ENCODE results near the gene PMPCA.

PMPCA gene

DNA sequence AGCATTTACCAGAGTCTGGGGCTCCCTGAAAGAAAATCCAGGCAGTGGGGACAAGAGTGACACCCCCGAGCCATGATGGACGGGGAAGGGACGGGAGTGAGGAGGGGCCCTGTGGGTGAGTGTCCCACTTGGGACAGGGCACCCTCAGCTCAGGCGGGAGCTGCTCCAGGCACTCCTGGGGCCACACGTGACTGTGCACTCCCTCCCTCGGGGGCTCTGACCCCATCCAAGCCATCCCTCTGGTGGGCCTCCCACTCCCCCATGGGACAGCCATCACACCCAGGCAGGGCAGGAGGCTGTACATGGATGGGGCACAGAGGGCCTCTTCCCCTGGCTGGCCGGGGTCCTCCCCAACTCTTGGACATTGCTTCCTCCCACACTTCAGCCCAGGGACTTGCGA is 34.0 kb upstream of the PMPCA start:
- H3K4me1 ChIP-seq (ENCODE audit: control insufficient read depth, low read depth, low read length), result no peaks in the 10 kb centered on the region
- no peak overlapping the region for H3K27ac ChIP-seq (ENCODE audit: low read length)
- H3K9me3 ChIP-seq (ENCODE audit: control insufficient read depth, low read depth, low read length), result no peaks in the 10 kb centered on the region
- H3K9ac ChIP-seq (ENCODE audit: low read length), result no peak overlapping the region
- peaks cover 23% of the 10 kb centered on the region for H3K36me3 ChIP-seq (ENCODE audit: control insufficient read depth, low read depth, low read length)
- no peaks in the 10 kb centered on the region for H3K27me3 ChIP-seq (ENCODE audit: control insufficient read depth, insufficient read depth, low read length)
- no peak overlapping the region for H3K4me3 ChIP-seq (ENCODE audit: low read length)

DNA sequence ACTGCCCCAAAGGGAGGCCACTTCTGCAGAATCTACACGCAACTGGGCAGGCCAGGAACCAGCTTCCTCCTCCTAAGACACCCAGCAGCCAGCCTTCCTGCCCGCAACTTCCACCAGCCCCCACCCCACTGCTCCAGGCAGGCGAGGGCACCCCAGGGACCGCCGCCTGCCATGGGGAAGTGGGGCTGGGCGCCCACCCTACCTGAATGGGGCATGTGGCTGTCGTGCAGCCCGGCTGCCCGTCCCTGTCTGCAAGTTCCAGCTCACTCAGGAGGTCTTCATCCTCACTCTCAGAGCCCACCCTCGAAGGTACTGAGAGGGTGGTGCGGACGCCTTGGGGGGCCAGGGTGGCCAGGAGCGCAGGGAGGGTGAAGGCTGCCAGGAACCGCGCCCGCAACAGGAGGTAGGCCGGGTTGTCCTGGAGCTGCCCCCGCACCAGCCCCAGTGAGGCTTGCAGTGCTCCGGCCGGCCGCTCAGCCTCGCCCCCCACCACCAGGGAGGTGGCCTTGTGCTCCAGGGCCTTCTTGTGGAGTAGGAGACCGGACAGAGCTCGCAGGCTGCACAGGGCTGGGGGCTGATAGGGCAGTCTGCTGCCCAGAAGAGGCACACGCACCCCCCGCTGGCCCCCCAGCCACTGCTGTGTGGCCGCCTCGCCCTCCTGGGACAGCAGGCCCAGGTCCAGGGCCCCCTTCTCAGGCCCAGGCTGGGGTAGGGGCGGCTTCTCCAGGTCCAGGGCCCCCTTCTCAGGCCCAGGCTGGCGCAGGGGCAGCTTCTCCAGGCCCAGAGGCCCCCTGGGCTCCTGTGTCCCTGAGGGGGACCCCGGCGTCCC is 32.9 kb upstream of the PMPCA start:
- Histone ChIP-seq H3K27ac (ENCODE audit: low read length) (no peak overlapping the region), H3K27me3 (ENCODE audit: control insufficient read depth, insufficient read depth, low read length) (no peaks in the 10 kb centered on the region), H3K9me3 (ENCODE audit: control insufficient read depth, low read depth, low read length) (no peaks in the 10 kb centered on the region), H3K4me1 (ENCODE audit: control insufficient read depth, low read depth, low read length) (no peaks in the 10 kb centered on the region), H3K9ac (ENCODE audit: low read length) (no peak overlapping the region), H3K36me3 (ENCODE audit: control insufficient read depth, low read depth, low read length) (peaks cover 33% of the 10 kb centered on the region), H3K4me3 (ENCODE audit: low read length) (no peak overlapping the region)

DNA sequence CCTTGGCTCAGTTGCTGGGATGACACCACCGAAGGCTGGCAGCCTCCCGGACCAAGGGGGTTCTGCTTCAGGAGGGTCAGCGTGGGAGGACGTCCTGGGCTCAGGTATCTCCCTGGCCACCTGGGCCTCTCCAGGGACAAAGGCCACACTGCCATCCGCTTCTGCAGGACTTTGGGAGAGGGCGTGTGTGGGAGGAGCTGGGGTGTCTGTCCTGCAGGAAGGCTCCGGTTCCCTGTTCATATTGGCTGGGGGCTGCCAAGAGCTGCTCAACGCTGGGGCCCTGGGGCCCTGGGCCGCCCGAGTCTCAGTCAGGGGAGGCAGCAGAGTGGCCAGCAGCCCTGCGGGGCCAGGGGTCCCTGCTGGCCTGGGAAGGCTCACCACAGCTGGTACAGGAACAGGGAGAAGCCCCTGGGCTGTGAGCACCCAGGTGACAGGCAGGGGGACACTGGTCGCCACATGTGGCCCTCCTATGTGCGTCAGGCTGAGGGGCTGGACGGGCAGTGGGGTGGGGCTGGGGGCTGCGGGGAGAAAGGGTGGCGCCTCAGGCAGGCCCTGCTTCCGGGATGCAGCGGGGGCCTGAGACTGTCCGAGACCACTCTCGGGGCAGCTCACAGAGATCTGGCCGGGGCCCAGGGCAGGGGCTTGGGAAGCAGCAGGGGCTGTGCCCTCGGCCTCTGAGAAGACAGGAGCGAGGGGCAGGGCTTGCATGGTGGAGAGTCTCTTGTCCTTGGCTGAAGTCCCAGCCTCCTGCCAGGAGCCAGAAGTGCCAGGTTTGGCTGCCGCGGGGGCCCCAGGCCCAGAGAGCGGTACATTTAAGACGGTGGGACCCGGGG is 32.1 kb upstream of the PMPCA start:
- Histone ChIP-seq H3K9me3 (ENCODE audit: control insufficient read depth, low read depth, low read length) (no peaks in the 10 kb centered on the region), H3K27me3 (ENCODE audit: control insufficient read depth, insufficient read depth, low read length) (no peaks in the 10 kb centered on the region), H3K9ac (ENCODE audit: low read length) (no peak overlapping the region), H3K4me3 (ENCODE audit: low read length) (no peak overlapping the region), H3K36me3 (ENCODE audit: control insufficient read depth, low read depth, low read length) (peaks cover 41% of the 10 kb centered on the region), H3K27ac (ENCODE audit: low read length) (no peak overlapping the region), H3K4me1 (ENCODE audit: control insufficient read depth, low read depth, low read length) (no peaks in the 10 kb centered on the region)

DNA sequence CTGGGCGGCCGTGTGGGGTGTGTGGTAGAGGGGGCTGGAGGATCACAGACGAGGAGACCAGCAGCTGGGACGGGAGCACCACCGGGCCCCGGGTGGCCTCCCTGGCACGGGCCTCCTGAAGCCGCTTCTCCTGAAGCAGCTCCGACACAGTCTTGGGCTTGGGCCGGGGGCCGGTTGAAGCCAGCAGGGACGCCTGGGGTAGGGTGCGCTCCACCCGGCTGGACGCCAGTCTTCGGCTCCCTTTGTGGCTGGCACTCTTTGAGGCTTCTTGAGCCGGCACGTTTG is 31.5 kb upstream of the PMPCA start:
- peaks cover 47% of the 10 kb centered on the region for H3K36me3 ChIP-seq (ENCODE audit: control insufficient read depth, low read depth, low read length)
- H3K4me3 ChIP-seq (ENCODE audit: low read length), result no peak overlapping the region
- H3K4me1 ChIP-seq (ENCODE audit: control insufficient read depth, low read depth, low read length), result no peaks in the 10 kb centered on the region

DNA sequence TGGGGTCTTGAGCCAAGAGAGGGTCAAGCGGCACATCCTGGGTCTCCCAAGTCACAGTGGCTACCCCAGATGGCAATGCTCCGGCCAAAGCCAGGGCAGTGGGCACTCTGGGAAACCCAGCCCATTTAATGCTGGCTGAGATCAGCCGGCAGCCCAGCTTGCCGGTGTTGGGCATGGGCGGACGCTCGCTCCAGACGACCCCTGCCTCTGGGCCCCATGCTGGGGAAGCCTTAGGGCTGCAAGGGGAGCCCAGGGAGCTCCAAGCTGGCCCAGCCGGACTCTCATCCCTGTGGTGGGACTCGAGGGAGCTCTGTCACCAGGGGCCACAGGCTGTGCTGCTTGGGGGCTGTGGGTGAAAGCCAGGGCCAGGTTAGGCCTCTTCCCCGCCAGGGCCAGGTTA is 31.1 kb upstream of the PMPCA start:
- no peaks in the 10 kb centered on the region for H3K9me3 ChIP-seq (ENCODE audit: control insufficient read depth, low read depth, low read length)
- no peak overlapping the region for H3K27ac ChIP-seq (ENCODE audit: low read length)
- no peak overlapping the region for H3K4me3 ChIP-seq (ENCODE audit: low read length)
- H3K36me3 ChIP-seq (ENCODE audit: control insufficient read depth, low read depth, low read length), result peaks cover 51% of the 10 kb centered on the region
- no peaks in the 10 kb centered on the region for H3K27me3 ChIP-seq (ENCODE audit: control insufficient read depth, insufficient read depth, low read length)
- no peaks in the 10 kb centered on the region for H3K4me1 ChIP-seq (ENCODE audit: control insufficient read depth, low read depth, low read length)
- no peak overlapping the region for H3K9ac ChIP-seq (ENCODE audit: low read length)

More for the DNA sequence above, 31.5 kb upstream of the PMPCA start:
- no peaks in the 10 kb centered on the region for H3K9me3 ChIP-seq (ENCODE audit: control insufficient read depth, low read depth, low read length)
- H3K27me3 ChIP-seq (ENCODE audit: control insufficient read depth, insufficient read depth, low read length), result no peaks in the 10 kb centered on the region
- no peak overlapping the region for H3K9ac ChIP-seq (ENCODE audit: low read length)
- no peak overlapping the region for H3K27ac ChIP-seq (ENCODE audit: low read length)

DNA sequence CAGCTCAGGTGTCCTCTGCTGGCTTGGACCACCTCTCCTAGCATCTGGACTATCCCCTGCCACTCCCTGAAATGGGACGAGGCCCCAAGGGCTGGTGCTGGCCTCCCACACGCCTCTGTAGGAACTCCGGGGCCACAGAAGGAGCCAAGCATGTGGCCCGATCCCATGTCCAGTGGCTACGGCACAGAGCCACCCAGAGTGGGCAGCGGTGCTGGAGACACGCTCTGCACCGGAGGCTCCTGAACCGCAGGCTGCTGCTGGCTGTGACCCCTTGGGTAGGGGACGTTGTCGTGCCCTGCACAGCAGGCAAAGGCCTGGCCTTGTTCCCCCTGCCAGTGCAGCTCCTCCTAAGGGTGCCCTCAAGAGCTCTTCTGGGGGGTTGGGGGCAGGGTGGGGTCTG is 30.6 kb upstream of the PMPCA start:
- H3K9me3 ChIP-seq (ENCODE audit: control insufficient read depth, low read depth, low read length), result no peaks in the 10 kb centered on the region
- no peaks in the 10 kb centered on the region for H3K4me1 ChIP-seq (ENCODE audit: control insufficient read depth, low read depth, low read length)
- H3K4me3 ChIP-seq (ENCODE audit: low read length), result no peak overlapping the region
- H3K36me3 ChIP-seq (ENCODE audit: control insufficient read depth, low read depth, low read length), result peaks cover 56% of the 10 kb centered on the region
- no peak overlapping the region for H3K9ac ChIP-seq (ENCODE audit: low read length)
- H3K27me3 ChIP-seq (ENCODE audit: control insufficient read depth, insufficient read depth, low read length), result no peaks in the 10 kb centered on the region
- no peak overlapping the region for H3K27ac ChIP-seq (ENCODE audit: low read length)

DNA sequence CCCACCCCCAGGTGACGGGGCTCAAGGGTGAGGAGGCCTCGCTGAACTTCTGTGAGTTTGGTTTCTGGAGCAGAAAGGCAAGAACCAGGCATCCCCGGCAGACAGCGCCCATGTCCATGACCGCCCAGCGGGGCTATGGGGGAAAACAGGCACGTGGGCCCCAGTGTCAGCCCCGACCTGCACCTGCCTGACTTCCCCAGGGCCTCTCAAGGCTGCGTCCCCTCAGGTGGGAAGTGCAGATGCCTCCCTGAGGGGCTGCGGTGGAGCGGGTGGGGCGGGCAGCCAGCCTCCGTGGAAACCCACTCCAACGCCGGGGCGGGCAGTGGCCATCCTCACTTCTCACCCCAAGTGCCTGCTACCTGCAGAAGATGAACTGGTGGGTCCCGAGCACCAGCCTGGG is 30.1 kb upstream of the PMPCA start:
- Histone ChIP-seq H3K4me3 (ENCODE audit: low read length) (no peak overlapping the region), H3K4me1 (ENCODE audit: control insufficient read depth, low read depth, low read length) (no peaks in the 10 kb centered on the region), H3K36me3 (ENCODE audit: control insufficient read depth, low read depth, low read length) (peaks cover 61% of the 10 kb centered on the region), H3K9me3 (ENCODE audit: control insufficient read depth, low read depth, low read length) (no peaks in the 10 kb centered on the region), H3K9ac (ENCODE audit: low read length) (no peak overlapping the region), H3K27me3 (ENCODE audit: control insufficient read depth, insufficient read depth, low read length) (no peaks in the 10 kb centered on the region), H3K27ac (ENCODE audit: low read length) (no peak overlapping the region)

DNA sequence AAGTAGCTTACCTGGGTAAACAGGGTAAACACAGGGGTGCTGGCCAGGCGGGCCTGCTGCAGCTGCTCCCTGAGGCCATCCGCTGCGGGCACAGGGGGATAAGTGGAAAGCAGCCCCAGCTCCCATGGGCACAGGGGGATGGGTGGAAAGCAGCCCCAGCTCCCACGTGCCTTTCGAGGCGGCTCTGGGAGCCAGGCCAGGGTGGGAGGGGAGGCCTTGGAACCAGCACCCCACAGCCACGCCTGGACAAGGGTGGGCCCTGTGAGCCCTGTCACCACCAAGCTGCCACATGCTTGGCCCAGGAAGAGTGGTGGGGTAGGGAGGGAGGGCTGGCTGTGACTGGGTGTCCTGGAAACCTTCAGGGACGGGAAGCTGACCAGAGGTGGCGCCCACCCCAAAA is 29.1 kb upstream of the PMPCA start:
- no peak overlapping the region for H3K4me3 ChIP-seq (ENCODE audit: low read length)
- no peak overlapping the region for H3K27ac ChIP-seq (ENCODE audit: low read length)
- H3K36me3 ChIP-seq (ENCODE audit: control insufficient read depth, low read depth, low read length), result peaks cover 60% of the 10 kb centered on the region
- H3K27me3 ChIP-seq (ENCODE audit: control insufficient read depth, insufficient read depth, low read length), result no peaks in the 10 kb centered on the region
- no peaks in the 10 kb centered on the region for H3K9me3 ChIP-seq (ENCODE audit: control insufficient read depth, low read depth, low read length)
- no peak overlapping the region for H3K9ac ChIP-seq (ENCODE audit: low read length)
- H3K4me1 ChIP-seq (ENCODE audit: control insufficient read depth, low read depth, low read length), result no peaks in the 10 kb centered on the region

DNA sequence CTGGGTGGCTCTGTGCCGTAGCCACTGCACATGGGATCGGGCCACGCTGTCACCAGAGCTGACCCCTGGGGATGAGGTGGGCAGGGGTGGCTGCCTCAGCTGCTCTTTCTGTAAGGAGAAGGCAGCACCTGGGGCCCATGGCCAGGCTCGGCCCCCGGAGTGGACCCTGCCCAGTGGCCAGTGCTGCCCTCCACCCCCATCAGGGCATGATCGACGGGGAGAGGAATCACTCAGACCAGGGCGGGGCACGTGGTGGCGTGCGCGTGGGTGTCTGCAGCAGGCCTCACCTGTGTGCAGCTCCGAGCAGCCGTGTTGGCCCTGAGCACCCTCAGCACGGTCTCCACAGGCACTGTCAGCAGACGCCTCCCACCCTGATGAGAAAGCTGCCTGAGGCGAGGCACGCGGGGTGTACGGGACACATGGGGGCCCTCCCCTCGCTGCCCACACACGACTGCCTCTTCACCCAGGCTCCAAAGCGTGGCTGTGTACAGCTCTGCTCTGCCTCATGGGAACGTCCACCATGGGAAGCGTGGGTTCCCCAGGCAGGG is 28.4 kb upstream of the PMPCA start:
- Histone ChIP-seq H3K9me3 (ENCODE audit: control insufficient read depth, low read depth, low read length) (no peaks in the 10 kb centered on the region), H3K36me3 (ENCODE audit: control insufficient read depth, low read depth, low read length) (peaks cover 63% of the 10 kb centered on the region), H3K4me1 (ENCODE audit: control insufficient read depth, low read depth, low read length) (no peaks in the 10 kb centered on the region), H3K27ac (ENCODE audit: low read length) (no peak overlapping the region), H3K9ac (ENCODE audit: low read length) (no peak overlapping the region), H3K4me3 (ENCODE audit: low read length) (no peak overlapping the region), H3K27me3 (ENCODE audit: control insufficient read depth, insufficient read depth, low read length) (no peaks in the 10 kb centered on the region)

DNA sequence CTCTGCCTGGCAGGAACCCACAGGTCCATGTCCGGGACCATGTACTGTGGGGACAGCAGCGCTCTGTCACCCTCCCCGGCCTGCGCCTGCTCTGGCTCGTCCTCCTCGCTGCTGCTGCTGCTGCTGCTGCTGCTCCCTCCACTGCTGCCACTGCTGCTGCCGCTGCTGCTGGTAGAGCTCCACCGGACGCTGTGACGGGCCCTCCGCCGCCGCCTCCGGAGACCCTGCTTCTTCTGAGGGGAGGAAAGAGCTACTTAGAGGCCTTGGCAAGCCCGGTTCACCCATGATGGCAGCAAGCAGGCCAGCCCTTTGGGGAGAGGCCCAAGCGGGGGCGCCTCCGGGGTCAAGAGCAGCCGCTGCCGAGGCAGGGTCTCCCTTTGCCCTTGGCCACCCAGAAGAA is 27.0 kb upstream of the PMPCA start:
- H3K9me3 ChIP-seq (ENCODE audit: control insufficient read depth, low read depth, low read length), result no peaks in the 10 kb centered on the region
- no peaks in the 10 kb centered on the region for H3K27me3 ChIP-seq (ENCODE audit: control insufficient read depth, insufficient read depth, low read length)
- H3K36me3 ChIP-seq (ENCODE audit: control insufficient read depth, low read depth, low read length), result peaks cover 77% of the 10 kb centered on the region
- no peaks in the 10 kb centered on the region for H3K4me1 ChIP-seq (ENCODE audit: control insufficient read depth, low read depth, low read length)
- H3K9ac ChIP-seq (ENCODE audit: low read length), result no peak overlapping the region
- no peak overlapping the region for H3K27ac ChIP-seq (ENCODE audit: low read length)
- H3K4me3 ChIP-seq (ENCODE audit: low read length), result no peak overlapping the region

DNA sequence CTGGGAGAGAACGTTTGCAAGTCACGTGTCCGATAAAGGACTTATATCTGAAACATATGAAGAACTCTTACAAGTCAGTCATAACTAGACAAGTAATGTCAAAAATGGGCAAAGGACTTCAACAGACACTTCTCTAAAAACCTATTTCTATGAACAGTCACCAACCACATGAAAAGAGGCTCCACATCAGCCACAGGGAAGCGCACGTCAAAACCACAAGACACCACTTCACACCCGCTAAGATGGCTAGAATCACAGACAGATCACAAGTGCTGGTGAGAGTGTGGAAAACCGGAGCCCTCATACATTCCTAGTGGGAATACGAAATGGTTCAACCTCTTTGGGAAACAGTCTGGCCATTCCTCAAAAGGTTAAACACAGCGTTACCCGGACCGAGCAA is 25.4 kb upstream of the PMPCA start:
- Histone ChIP-seq H3K27me3 (ENCODE audit: control insufficient read depth, insufficient read depth, low read length) (no peaks in the 10 kb centered on the region), H3K9ac (ENCODE audit: low read length) (no peak overlapping the region), H3K4me1 (ENCODE audit: control insufficient read depth, low read depth, low read length) (no peaks in the 10 kb centered on the region), H3K4me3 (ENCODE audit: low read length) (no peak overlapping the region), H3K27ac (ENCODE audit: low read length) (no peak overlapping the region), H3K36me3 (ENCODE audit: control insufficient read depth, low read depth, low read length) (peaks cover 87% of the 10 kb centered on the region), H3K9me3 (ENCODE audit: control insufficient read depth, low read depth, low read length) (no peaks in the 10 kb centered on the region)
